HG03066 (cell line): Measurements from ENCODE around the gene ETV4.

Experiments used
- ATAC-seq: cut with Tn5 transposase; IDR thresholded peaks from one replicate; pipeline ENCODE4 v1.9.1; 2021; ENCODE audit warnings: low read depth; ENCODE audit not compliant: unreplicated experiment

Gene ETV4

DNA sequence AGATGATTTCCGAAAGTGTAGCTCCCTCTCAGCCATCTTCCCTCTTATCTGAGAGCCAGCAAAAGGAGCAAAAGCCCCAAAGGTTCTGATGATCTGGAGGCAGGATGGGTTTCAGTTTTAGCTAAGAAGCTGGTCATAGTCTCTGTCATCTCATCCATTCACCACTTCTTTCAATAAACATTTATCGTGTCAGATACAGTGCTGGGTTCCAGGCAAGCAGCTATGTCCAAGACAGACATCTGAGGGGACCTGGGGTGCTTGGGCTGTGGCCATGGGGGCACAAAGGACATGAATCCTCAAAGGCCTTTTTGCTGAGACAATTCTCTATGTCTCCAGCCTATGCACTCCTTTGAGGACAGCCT, 1.0 kb upstream of the ETV4 start:
- ATAC-seq, result no peak

DNA sequence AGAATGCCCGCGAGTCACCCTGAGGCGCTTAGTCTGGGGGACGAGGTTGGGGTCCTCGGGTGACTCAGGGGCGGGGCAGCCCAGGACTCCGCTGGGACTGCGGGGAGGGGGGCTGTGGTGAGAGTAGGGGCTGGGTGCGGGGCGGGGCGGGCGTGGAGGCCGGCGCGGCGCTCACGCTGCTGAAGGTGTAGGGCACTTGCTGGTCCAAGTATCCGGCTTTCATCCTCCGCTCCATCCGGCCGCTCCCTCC, 832 bp downstream of the ETV4 start:
- peak; percentile 19 for ATAC-seq

DNA sequence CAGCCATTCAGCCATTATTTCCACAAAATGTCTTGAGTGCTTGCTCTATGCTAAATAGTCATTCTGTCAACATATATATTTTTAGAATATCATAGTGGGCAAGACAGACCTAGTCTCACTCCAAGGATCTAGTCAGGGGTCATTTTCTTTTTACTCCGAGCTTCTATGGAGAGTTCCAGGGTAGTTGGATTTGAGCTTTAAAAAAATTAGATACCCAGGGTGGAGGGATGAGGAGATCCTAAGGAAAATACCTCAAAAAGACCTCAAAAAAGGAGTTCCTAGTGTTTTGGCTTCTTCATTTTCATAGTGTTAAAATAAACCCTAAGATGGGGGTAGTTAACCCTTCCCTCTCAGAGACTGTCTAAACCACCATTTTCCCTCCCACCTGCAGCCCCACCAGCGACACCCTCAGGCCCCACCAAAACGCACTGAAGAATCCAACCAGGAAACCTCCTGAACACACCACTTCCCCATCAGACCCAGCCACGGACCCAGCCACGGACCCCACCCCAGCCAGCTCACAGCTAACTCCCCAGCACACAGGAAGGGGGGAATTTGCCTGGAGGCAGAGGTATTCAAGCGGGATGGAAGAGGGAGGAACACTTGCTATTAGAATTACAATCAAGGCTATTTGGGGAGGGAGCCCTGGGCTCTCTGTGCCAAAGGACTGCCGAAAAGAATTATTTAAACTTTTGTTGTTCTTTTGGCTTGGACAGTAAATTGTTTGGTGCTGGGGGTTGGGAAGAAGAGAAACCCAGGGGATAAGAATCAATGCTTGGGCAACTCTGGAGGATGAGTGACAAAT, 2.2 kb downstream of the ETV4 start:
- ATAC-seq, result no peak

DNA sequence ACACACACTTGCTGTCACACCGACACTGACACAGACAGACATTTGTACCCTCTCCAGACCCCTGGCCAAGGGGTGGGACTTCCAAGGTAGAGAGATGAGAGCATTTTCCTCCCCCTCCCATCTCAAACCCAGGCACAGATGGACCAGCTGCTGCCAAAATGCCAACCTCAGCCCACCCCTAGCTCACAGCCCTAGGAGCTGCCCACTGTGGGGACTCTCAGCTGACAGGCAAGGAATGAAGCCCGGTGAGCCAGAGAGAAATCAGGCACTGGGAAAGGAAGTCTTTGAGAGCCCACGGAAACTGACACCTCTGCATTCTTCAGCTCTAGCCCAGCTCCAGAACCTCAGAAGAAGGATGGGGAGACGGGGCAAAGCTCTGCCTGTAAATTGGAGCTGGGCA, 2.8 kb downstream of the ETV4 start:
- ATAC-seq, result no peak

DNA sequence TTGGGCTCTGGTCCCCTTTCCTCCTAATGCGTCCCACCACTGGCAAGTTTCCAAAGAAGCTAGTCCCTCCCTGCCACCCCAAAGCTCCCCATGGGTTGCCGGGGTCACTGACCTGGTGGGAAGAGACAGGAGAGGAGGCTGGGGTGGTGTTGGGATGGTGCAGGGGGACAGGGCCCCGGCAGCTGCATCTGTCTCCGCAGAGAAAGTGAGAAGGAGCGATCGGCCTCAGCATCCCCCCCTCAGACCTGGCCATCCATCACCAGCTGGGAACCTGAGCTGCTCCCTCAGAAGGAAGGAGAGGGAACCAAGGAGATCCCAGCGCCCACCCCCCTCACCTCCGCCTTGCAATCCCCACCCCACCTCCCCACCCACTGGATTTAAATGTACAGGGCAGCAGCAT, 3.3 kb downstream of the ETV4 start:
- no peak for ATAC-seq

DNA sequence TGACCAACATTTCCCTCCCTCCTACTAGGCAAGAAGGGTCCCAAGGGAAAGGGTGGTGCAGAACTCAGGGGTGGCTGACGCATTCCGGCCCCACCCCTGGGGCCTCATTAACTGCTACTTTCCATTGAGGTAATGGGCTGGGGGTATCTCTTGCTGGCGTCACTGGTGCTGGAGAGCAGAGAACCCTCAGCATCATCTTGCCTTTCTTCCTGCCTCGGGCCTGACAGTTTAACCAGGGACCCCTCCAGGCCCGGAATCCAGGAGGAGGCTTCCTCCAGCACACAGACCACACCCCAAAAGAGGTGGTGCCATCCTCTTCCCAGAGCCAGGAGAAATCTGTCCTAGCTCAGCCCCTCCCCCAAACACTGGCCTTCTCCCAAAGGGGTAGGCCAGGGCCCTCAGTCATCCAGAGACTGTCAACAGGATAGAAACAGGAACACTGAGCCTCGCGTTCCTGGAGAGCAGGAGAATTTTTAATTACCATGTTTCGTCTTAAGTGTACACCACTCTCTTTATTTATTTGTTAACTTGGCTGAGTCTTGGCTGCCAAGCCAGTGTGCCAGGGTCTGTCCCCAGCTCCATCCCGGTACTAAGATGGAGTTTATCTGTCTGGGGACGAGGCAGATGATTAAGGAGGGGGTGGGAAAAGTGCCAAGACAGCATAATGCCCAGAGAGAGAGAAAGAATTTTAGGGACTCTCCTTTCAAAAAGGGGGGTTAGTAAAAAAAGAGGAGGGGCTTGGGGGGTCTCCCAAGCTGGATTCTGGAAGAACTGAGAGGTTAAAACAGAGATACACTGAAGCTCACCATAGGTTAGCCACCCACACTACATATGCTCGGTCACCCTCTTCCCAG, 5.1 kb downstream of the ETV4 start:
- ATAC-seq, result no peak

DNA sequence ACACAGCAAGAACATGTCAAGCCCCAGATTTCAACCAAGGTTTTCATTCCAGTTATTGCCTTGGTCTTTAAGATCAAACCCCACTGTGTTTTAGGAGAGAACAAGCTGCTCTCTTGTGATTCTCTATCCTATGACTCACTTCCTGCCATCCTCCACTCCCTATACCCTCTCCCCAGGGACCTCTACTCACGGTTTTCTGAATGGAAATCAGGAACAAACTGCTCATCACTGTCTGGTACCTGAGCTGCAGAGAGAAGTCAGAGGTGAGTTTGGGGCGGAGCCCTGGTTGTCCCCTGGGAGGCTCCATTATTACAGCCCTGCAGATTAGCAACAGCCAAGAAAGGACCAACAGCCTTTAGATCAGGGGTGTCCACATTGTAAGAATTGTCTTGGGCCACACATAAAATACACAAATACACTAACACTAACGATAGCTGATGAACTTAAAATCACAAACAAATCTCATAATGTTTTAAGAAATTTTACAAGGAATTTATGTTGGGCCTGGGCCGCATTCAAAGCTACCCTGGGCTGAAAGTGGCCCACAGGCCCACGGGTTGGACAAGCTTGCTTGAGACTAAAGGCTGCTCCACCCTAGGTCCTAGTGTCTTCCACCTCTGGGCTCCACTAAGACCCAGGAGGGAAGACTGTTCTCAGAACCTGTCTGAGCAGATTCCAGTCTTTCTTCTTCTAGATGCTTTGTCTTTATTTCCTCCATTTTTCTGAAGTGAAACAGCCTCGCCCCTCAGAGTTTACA, 9.7 kb downstream of the ETV4 start:
- no peak for ATAC-seq

DNA sequence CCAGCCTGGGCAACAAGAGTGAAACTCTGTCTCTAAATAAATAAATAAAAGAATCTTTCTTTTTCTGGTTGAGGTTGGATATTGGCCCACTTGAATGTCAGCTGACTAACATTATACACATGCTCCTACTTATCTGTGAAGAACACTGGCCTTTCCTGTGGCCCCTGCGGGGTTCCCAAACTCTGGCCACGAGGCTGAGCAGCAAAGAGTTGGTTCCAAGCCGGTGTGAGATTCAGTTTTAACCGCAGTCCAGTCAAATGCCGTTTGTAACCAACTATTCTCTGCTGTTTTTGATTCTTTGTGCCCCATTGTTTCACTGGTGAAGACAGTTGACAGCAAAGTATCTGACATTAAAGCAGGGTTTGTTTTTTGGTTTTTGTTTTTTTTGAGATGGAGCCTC, 11.2 kb downstream of the ETV4 start:
- ATAC-seq, result no peak

DNA sequence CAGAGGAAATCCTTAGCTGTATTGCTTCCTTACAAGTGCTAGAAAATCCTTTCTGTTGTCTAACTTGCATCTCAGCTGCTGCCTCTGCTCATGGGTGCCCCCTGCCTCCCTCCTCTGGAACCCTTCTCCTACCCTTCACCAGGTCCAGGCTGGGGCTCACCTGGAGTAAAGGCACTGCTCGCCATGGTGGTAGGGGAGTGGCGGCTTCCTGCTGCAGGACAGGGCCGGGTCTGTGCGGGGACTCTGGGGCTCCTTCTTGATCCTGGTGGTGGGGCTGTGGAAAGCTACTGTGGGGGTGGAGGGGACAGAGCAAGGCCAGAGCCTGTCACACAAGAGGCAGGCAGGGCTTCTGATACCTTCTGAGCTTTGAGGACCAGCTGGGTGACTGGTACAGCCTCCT, 12.4 kb downstream of the ETV4 start:
- no peak for ATAC-seq

DNA sequence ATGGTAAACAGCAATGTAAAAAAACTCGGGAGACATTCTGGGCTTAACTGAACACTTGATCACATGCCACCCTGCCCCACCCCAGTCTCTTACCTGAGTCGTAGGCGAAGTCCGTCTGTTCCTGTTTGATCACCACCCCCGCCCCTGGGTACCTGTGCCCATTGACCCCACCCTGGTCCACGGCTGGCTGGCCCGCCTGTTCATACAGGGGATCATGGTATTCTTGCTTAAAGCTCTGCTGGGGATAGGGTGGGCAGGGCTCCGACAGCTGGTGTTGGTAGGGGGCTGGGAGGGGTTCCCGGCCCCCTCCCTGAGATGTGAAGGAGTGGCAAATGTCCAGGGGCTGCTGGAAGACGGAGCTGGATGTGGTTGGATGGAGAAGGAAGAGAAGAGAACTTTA, 13.6 kb downstream of the ETV4 start:
- ATAC-seq, result no peak

DNA sequence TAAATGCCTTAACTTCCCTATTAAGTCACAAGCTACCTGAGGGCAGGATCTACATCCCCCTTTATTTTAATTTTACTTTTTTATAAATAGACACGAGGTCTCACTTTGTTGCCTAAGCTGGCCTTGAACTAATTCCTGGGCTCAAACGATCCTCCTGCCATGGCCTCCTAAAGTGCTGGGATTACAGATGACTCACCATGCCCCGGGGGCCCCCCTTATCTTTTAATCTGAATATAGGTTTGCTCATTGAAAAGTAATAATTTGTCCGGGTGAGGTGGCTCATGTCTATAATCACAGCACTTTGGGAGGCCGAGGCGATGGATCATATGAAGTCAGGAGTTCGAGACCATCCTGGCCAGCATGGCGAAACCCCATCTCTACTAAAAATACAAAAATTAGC, 14.2 kb downstream of the ETV4 start:
- no peak for ATAC-seq

DNA sequence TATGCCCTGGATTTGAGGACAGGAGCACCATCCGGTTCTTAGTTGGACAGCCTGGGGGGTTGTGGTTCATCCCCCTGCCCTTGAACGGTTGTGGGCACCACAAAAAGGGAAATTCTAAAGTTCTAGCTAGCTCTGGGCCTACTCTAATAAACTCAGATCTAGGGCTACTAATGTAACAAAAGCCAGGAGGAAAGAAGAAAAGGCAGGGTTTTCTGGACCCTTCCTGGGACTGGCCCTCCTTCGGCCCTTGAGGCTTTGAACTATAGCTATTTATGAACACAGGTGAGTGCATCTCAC, 15.1 kb downstream of the ETV4 start:
- ATAC-seq, result no peak

DNA sequence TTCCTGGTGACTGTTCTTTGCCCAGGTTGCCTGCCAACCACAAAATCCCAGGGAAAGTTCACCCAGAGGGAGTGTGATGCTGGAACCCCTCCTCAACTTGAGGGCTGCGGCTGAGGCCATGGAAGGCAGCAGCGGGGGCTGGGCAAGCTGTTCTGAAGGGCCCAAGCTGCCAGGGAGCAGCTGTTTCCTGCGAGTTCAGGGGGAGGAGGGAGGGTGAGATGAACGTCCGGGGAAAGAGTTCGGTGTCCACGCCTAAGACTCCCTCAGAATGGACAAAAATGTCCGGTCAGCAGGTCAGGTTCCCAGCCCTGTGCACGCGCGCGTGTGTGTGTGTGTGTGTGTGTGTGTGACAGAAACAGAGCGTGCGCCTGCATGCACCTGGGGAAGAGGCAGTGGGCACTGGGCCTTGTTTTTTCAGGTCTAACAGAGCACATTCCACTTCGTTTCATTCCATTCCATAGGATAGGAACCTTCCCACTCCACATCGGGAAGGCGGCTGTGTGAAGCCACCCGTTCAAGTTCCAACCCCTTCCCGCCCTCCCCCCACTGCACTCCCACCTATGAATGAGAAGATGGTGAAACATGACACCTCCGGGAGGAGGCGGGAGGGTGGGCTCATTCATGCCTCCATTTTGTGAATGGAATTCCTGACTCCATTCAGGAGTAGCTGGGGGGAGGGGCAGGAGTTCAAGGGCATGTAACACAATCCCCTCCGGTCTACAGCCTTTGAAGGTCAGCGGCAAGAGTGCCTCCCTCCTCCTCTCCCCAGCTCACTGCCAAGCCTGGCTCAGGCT, 15.7 kb downstream of the ETV4 start:
- ATAC-seq, result no peak

DNA sequence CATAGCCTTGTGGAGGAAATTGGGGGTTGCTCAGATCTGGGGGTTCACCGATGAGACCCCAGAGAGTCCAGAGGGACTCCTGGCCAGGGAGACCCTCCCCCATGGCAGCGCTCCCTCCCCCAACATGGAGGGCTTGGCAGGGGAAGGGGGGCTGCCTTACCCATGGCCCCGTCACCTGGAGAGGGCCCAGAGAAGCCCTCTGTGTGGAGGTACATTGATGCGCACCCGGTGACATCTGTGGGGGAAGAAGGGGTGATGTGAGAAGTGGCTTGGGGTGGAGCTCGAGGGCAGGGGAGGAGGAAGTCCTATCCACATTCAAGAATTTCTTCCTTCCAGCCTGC, 16.2 kb downstream of the ETV4 start:
- no peak for ATAC-seq

DNA sequence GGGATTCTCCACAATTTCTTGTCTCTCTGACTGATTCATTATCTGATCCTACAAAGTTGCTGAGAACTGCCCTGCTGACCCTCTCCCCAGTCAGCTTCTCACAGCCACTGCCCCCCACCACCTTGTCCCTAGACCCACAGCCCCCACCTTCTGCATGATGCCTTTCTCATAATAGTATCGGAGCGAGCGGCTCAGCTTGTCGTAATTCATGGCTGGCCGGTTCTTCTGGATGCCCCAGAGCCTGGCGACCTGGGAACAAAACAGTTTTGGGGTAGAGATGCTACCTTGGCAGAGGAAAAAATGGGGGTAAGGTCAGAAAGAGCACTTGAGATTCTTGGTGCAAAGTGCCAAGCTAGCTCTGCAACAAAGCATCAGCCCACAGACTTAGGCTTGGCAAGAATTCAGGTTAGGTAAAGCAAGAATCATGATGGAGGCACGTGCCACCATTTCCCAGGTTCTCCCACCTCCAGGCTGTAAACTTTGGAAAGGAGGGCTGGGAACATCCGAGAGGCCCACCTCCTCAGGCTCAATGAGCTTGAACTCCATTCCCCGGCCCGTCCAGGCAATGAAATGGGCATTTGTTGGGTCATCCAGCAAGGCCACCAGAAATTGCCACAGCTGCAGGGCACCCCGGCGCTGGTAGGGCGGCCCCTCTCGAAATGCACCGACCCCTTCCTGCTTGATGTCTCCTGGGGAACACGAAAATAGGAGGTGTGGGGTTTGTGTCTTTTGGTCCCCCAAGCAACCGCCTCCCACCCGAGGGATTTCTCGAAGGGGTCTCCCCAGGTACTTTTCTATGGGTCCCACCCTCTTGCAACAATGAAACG, 16.9 kb downstream of the ETV4 start:
- no peak for ATAC-seq

DNA sequence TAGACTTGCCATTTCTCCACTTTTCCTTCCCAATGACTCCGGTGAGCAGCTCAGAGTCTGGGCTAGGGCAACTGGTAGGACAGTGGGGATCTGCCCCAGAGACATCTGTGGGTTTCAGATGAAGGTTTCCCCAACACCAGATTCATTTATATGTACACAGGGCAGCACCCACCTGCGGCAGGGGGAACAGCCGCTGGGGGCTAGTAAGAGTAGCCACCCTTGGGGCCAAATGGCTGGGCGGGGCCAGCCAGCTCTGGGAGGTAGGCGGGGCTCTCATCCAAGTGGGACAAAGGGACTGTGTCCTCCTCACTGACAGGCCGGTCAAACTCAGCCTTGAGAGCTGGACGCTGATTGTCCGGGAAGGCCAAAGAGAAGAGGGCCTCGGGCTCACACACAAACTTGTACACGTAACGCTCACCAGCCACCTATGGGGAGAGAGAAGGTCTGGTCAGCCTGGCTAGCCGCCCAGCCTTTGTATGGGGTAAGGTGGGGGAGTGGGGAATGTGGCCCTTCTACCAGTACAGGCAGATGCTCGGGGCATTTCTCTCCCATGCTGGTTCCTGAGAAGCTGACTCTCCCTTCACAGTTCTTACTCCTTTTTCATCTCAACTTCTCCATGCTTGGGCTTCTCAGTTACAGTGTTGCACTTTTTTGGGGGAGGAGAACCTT, 17.7 kb downstream of the ETV4 start:
- no peak for ATAC-seq

DNA sequence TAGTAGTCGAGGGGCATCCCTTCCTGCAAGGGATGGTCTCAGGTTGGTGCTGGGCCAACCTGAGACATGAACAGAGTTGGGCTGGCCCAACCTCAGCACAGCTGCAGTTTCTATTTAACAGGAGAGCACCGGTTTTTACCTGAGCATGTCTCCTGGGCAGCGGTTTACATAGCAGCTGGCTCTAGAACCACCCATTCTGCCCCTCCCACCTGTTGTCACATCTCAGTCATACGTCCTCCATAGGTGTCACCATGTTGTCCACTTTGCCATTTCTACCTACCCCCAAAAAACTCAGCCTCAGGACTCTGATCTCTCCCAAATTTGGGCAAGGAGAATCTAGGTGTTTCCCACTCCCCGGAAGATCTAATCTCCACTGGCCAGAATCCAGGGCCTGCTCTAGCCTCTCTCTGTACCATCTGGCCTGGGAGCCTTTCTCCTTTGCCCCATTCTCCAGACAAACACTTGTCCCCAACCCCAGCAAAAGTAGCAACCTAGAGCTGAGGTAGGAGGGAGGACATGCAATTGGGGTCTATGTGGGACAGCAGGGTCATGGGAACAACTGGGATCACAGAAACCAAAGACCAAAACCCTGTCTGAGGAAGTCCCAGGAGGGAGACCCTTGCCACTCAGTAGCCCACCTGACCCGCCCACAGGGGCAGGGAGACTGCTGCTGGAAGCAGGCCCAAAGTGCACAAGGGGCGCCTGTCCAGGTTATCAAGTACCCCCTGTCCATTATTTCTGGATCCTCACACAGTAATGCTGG, 19.1 kb downstream of the ETV4 start:
- ATAC-seq, result no peak

DNA sequence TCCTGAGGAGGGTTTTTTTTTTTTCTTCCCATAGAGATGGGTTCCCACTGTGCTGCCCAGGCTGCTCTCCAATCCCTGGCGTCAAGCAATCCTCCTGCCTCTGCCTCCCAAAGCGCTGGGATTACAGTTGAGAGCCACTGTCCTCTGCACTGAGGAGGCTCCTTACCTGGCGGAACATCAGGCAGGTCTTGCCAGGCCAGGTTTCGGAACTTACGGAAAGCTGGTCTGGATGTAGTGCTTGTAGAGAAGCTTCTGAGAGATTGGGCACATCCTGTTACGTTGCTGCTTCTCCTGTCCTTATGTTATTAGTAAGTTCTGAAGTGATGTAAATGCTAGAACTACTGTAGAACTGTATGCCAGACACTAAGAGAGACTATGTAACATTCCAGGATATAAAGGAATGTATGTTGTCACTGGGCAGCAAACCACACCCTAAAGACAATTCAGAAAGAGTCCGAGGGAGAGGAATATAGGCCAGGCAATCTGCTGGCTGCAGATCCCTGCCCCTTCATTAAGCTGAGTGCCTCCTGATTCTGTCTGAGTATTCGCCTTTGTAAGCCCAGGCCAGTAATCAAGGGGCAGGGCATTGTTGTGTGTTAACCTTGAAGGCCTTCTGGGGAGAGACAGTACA, 21.1 kb downstream of the ETV4 start:
- no peak for ATAC-seq

DNA sequence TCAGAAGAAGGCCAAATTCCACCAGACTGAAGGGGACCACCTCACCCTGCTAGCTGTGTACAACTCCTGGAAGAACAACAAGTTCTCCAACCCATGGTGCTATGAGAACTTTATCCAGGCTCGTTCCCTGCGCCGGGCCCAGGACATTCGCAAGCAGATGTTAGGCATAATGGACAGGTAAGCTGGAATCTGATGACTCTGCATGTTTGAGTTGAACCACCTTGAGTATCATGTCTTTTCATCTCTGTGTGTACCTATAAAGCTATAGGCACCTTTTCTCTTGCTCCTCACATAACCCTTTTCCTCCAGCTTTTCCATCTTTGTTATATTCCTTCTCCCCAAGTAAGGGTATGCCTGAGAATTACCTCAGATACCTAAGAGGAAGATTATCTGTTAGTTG, 24.8 kb downstream of the ETV4 start:
- ATAC-seq, result no peak
